ENCODE measurements around the gene PANX2.
"Not testable (repeated sequence)": the region's sequence is repeated elsewhere in the genome, so short reads cannot be mapped to it uniquely, and the experiment has no call there.

PANX2 gene

DNA sequence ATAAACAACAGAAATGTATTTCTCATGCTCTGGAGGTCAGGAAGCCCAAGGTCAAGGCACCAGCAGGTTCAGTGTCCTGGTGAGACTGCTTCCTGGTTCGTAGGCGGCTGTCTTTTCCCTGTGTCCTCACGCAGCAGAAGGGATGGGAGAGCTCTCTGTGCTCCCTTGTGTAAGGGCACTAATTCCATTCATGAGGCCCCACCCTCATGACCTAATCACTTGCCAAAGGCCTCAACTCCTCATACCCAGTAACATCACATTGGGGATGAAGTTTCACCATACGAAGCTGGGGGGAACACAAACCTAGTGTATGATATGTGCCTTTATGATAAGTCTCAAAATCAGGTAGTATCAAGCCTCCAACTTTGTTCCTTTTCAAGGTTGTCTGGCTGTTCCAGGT lies 38.6 kb upstream of the PANX2 start:
- TF ChIP-seq, protein P1, sequence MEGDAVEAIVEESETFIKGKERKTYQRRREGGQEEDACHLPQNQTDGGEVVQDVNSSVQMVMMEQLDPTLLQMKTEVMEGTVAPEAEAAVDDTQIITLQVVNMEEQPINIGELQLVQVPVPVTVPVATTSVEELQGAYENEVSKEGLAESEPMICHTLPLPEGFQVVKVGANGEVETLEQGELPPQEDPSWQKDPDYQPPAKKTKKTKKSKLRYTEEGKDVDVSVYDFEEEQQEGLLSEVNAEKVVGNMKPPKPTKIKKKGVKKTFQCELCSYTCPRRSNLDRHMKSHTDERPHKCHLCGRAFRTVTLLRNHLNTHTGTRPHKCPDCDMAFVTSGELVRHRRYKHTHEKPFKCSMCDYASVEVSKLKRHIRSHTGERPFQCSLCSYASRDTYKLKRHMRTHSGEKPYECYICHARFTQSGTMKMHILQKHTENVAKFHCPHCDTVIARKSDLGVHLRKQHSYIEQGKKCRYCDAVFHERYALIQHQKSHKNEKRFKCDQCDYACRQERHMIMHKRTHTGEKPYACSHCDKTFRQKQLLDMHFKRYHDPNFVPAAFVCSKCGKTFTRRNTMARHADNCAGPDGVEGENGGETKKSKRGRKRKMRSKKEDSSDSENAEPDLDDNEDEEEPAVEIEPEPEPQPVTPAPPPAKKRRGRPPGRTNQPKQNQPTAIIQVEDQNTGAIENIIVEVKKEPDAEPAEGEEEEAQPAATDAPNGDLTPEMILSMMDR (IDR thresholded peaks at IDR 0.05; ENCODE audit: insufficient read depth, low read length, missing control alignments) = no peak
- H3K4me3 ChIP-seq (ENCODE audit: low read depth, low read length) = no peak overlapping the region
- CTCF ChIA-PET = interaction anchor here (1.4 to 1.8 kb wide), 3 partner anchors 10 to 18 kb away, joined by 3 to 9 read pairs (median 6); no protein-coding TSS in a partner anchor
- no peak for DNase-seq (ENCODE audit: low read depth, low spot score)
- POLR2A ChIA-PET = no interaction called here

DNA sequence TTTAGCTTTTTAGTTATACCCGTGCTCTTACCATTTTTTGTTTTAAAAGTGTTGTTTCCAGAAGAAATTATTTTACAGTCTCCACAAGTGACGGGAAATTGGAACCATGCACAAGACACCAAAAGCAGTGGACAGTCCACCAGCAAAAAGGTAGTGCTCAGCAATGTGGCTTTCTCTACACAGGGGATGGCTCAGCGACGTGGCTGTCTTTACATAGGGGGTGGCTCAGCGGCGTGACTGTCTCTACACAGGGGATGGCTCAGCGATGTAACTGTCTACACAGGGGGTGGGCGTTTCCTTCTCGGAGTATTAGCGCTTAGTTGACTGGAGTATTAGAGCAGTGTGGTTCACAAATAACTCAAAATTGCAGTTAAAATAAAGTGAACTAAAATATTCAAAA lies 36.0 kb upstream of the PANX2 start:
- CTCF ChIA-PET = interaction anchor here (1.0 to 1.3 kb wide), 3 partner anchors 10 to 203 kb away, joined by 3 to 5 read pairs (median 3); no protein-coding TSS in a partner anchor
- POLR2A ChIA-PET = no interaction called here
- TF ChIP-seq, protein P1 (IDR thresholded peaks at IDR 0.05; ENCODE audit: insufficient read depth, low read length, missing control alignments) = no peak

DNA sequence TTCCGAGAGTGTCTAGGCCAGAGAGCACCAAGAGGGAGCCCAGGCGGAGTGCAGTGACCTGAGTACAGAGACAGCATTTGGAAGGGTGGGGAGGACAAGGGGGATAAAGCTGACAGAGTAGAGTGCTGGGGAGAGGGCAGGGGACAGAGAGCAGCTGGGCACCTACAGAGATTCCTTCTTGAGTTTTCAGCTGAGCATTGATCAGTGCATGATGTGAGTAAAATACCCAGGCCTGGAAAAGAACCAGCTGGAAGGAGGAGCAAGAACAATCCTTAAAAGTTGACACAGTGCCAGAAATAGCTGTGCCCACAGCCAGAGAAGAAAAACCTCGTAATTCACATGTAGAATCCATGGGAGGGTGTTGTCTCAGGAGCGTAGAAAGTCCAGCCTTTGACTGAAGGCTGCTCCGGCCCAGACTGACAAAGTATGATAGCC lies 33.9 kb upstream of the PANX2 start:
- POLR2A ChIA-PET = no interaction called here
- TF ChIP-seq, protein P1 (IDR thresholded peaks at IDR 0.05; ENCODE audit: insufficient read depth, low read length, missing control alignments) = no peak
- CTCF ChIA-PET = interaction anchor here (1.5 to 2.0 kb wide), 2 partner anchors 10 kb away, joined by 4 to 11 read pairs; no protein-coding TSS in a partner anchor
- no peak overlapping the region for H3K4me3 ChIP-seq (ENCODE audit: low read depth, low read length)
- no peak for DNase-seq (ENCODE audit: low read depth, low spot score)

More for the DNA sequence above, 36.0 kb upstream of the PANX2 start:
- H3K4me3 ChIP-seq (ENCODE audit: low read depth, low read length) = no peak overlapping the region
- DNase-seq (ENCODE audit: low read depth, low spot score) = no peak

DNA sequence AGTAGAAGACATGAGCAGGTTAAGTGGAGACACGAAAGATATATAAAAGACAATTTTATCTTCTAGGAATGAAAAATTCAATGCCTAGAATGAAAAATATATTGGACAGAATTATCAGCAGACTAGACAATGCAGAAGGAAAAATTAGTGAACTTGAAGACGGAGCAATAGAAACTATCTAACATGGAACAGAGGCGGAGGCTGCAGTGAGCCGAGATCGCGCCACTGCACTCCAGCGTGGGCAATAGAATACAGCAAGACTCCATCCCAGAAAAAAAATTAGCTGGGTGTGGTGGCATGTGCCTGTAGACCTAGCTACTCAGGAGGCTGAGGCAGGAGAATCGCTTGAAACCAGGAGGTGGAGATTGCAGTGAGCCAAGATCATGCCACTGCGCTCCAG lies 33.3 kb upstream of the PANX2 start:
- H3K4me3 ChIP-seq (ENCODE audit: low read depth, low read length); DNase-seq (ENCODE audit: low read depth, low spot score); POLR2A ChIA-PET: not testable (repeated sequence)
- CTCF ChIA-PET = interaction anchor here (1.0 to 1.5 kb wide), 2 partner anchors 10 to 12 kb away, joined by 4 read pairs; no protein-coding TSS in a partner anchor

DNA sequence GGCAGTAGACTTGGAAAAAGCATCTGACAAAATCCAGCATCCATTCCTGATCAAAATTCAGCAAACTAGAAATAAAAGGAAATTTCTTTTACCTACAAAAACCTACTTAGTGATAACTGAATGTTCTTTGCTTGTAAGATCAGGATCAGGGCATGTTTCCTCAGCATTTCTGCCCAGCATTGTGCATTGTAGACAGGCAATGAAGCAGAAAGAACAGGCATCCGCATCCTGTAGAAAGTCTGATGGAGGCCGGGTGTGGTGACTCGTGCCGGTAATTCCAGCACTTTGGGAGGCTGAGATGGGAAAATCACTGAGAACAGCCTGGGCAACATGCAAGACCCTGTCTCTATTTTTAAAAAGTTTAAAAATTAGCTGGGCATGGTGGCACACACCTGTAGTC lies 32.5 kb upstream of the PANX2 start:
- H3K4me3 ChIP-seq (ENCODE audit: low read depth, low read length) = no peak overlapping the region
- ChIA-PET POLR2A (no interaction called here), CTCF (interaction anchor here (0.9 to 1.5 kb wide), 3 partner anchors 10 to 11 kb away, joined by 3 to 4 read pairs (median 4); no protein-coding TSS in a partner anchor)
- no peak for DNase-seq (ENCODE audit: low read depth, low spot score)
- TF ChIP-seq, protein P1 (IDR thresholded peaks at IDR 0.05; ENCODE audit: insufficient read depth, low read length, missing control alignments) = no peak

DNA sequence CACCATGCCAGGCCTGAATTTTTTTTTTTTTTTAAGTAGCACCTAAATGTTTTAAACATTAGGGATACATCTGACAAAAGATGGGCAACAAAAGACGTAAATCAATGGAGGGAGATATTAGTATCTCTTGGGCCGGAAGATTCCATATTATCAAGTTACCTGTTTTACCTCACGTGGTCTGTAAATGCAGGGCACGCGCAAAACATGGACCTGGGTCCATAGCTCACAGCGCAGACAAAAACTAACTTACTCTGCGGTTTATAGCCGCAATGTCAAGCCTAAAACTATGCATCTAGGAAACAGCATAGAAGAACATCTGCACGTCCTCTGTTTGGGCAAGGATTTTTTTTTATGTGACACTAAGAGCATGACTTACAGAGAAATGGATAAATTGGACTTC lies 31.5 kb upstream of the PANX2 start:
- TF ChIP-seq, protein P1 (IDR thresholded peaks at IDR 0.05; ENCODE audit: insufficient read depth, low read length, missing control alignments) = no peak
- ChIA-PET CTCF (interaction anchor here (0.9 kb wide), 1 partner anchor 9 kb away, joined by 3 read pairs; no protein-coding TSS in a partner anchor), POLR2A (no interaction called here)
- H3K4me3 ChIP-seq (ENCODE audit: low read depth, low read length) = no peak overlapping the region
- DNase-seq (ENCODE audit: low read depth, low spot score) = no peak

DNA sequence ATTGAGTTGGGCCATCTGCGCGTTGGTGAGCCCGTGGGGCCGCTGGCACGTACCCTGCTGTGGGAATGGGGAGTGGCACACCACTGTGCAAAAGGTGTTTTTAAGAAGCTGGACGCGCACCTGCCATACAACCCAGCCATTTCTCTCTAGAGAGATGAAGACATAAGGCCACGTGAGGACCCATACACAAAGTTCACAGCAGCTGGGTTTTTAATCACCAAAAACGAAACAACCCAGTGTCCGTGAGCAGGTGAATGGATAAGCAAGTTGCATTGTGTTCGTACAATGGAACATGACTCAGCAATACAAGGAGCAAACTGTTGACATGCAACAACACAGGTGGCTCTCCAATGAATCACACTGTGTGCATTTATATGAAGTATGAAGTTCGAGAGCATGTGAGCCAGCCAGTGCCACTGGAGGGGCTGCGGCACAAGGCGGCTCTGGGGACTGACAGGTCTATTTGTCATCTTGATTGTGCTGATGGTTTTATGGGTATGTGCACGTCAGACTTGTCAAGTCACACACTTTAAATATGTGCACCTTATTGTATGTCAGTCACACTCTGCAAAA lies 30.6 kb upstream of the PANX2 start:
- ChIA-PET CTCF (interaction anchor here (0.9 kb wide), 1 partner anchor 9 kb away, joined by 3 read pairs; no protein-coding TSS in a partner anchor), POLR2A (no interaction called here)

More for the DNA sequence above, 30.6 kb upstream of the PANX2 start:
- TF ChIP-seq, protein P1 (IDR thresholded peaks at IDR 0.05; ENCODE audit: insufficient read depth, low read length, missing control alignments) = no peak
- no peak for DNase-seq (ENCODE audit: low read depth, low spot score)
- no peak overlapping the region for H3K4me3 ChIP-seq (ENCODE audit: low read depth, low read length)

Data from AG04449 (cell line).